Measurements from ENCODE around the gene DBI. TPM values are rescaled to one million over a fixed set of nuclear protein-coding genes. Genes with fewer than 3 reads are reported as not detected.

The DBI gene
- total and polyA plus RNA-seq, 2 experiments from 2014 or later, result 171 to 873 TPM

DNA sequence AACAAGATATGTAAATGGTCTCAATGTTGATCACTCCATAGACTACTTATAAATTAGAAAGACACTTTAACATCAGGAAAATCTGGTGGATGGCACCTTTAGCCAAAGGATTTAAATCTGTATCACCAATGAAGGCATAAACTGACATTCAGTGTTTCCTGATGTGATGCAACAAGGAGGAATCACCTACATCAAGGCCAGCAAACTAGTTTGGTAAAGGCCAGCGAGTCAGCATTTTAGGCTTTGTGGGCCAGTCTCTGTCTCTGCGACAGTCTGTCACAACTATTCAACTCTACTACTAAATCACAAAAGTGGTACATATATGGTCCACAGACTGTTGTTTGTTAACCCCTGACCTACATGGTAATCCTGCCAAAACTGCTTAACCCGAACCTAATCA lies 33.4 kb upstream of the DBI start:
- Histone ChIP-seq H3K4me2 (no peak overlapping the region), H3K79me2 (replicated peaks; ENCODE audit: insufficient read depth) (no peaks in the 10 kb centered on the region), H3F3A (replicated peaks; ENCODE audit: low read depth) (no peaks in the 10 kb centered on the region), H3K27me3 (ENCODE audit: insufficient read depth) (no peaks in the 10 kb centered on the region), H4K20me1 (replicated peaks; ENCODE audit: insufficient read depth) (no peaks in the 10 kb centered on the region), H3K9me2 (ENCODE audit: insufficient read depth) (no peaks in the 10 kb centered on the region), H3K36me3 (ENCODE audit: insufficient read depth) (no peaks in the 10 kb centered on the region), H3K4me3 (no peak overlapping the region), H3K27ac (ENCODE audit: low read depth) (no peak overlapping the region), H3K4me1 (ENCODE audit: insufficient read depth) (no peaks in the 10 kb centered on the region), H2AFZ (no peak overlapping the region)
- H3K36me3 Mint-ChIP-seq (ENCODE audit: low read depth), result no peaks in the 10 kb centered on the region
- no peak for DNase-seq (ENCODE audit: low spot score)
- H3K9me3 Mint-ChIP-seq, result no peaks in the 10 kb centered on the region
- no peak for TF ChIP-seq STAT1 (IDR thresholded peaks at IDR 0.05; ENCODE audit: unreplicated experiment)
- TF ChIP-seq NANOG (IDR thresholded peaks at IDR 0.05; ENCODE audit: borderline replicate concordance), result no peak
- H3K4me3 Mint-ChIP-seq, result no peak overlapping the region
- peak overlapping the region; percentile 48; the same call in 1 of the 2 replicates for H3K27ac Mint-ChIP-seq
- H3K27me3 Mint-ChIP-seq (ENCODE audit: insufficient read depth, low read depth, poor library complexity), result peaks cover 3% of the 10 kb centered on the region
- no peak for ATAC-seq
- no peaks in the 10 kb centered on the region for H3K4me1 Mint-ChIP-seq

DNA sequence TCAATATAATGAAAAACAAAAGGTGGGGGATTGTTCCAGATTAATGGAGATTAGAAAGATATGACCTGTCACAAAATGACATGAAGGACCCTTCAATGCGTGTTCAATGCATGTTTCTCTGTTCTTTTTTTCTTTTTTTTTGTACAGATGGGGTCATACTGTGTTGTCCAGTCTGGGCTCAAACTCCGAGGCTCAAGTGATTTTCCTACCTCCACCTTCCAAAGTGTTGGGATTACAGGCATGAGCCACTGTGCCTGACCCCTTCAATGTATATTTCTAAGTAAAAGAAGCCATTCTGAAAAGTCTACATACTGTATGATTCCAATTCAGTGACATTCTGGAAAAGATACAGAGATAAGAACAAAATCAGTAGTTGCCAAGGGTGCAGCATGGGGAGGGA lies 32.9 kb upstream of the DBI start:
- Histone ChIP-seq H3K27me3 (ENCODE audit: insufficient read depth) (no peaks in the 10 kb centered on the region), H3K4me3 (no peak overlapping the region), H3K4me1 (ENCODE audit: insufficient read depth) (no peaks in the 10 kb centered on the region), H3K9me2 (ENCODE audit: insufficient read depth) (no peaks in the 10 kb centered on the region), H4K20me1 (replicated peaks; ENCODE audit: insufficient read depth) (no peaks in the 10 kb centered on the region), H3K36me3 (ENCODE audit: insufficient read depth) (no peaks in the 10 kb centered on the region), H2AFZ (no peak overlapping the region), H3K4me2 (no peak overlapping the region), H3F3A (replicated peaks; ENCODE audit: low read depth) (no peaks in the 10 kb centered on the region), H3K27ac (ENCODE audit: low read depth) (no peak overlapping the region), H3K79me2 (replicated peaks; ENCODE audit: insufficient read depth) (no peaks in the 10 kb centered on the region)
- Mint-ChIP-seq H3K27me3 (ENCODE audit: insufficient read depth, low read depth, poor library complexity) (peaks cover 3% of the 10 kb centered on the region), H3K4me3 (no peak overlapping the region), H3K27ac (no peak overlapping the region), H3K4me1 (no peaks in the 10 kb centered on the region), H3K9me3 (no peaks in the 10 kb centered on the region), H3K36me3 (ENCODE audit: low read depth) (no peaks in the 10 kb centered on the region)
- ATAC-seq (no peak), DNase-seq (ENCODE audit: low spot score) (no peak)
- TF ChIP-seq, protein P1, sequence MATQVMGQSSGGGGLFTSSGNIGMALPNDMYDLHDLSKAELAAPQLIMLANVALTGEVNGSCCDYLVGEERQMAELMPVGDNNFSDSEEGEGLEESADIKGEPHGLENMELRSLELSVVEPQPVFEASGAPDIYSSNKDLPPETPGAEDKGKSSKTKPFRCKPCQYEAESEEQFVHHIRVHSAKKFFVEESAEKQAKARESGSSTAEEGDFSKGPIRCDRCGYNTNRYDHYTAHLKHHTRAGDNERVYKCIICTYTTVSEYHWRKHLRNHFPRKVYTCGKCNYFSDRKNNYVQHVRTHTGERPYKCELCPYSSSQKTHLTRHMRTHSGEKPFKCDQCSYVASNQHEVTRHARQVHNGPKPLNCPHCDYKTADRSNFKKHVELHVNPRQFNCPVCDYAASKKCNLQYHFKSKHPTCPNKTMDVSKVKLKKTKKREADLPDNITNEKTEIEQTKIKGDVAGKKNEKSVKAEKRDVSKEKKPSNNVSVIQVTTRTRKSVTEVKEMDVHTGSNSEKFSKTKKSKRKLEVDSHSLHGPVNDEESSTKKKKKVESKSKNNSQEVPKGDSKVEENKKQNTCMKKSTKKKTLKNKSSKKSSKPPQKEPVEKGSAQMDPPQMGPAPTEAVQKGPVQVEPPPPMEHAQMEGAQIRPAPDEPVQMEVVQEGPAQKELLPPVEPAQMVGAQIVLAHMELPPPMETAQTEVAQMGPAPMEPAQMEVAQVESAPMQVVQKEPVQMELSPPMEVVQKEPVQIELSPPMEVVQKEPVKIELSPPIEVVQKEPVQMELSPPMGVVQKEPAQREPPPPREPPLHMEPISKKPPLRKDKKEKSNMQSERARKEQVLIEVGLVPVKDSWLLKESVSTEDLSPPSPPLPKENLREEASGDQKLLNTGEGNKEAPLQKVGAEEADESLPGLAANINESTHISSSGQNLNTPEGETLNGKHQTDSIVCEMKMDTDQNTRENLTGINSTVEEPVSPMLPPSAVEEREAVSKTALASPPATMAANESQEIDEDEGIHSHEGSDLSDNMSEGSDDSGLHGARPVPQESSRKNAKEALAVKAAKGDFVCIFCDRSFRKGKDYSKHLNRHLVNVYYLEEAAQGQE (IDR thresholded peaks at IDR 0.05; ENCODE audit: unreplicated experiment), result no peak
- TF ChIP-seq, protein P2, sequence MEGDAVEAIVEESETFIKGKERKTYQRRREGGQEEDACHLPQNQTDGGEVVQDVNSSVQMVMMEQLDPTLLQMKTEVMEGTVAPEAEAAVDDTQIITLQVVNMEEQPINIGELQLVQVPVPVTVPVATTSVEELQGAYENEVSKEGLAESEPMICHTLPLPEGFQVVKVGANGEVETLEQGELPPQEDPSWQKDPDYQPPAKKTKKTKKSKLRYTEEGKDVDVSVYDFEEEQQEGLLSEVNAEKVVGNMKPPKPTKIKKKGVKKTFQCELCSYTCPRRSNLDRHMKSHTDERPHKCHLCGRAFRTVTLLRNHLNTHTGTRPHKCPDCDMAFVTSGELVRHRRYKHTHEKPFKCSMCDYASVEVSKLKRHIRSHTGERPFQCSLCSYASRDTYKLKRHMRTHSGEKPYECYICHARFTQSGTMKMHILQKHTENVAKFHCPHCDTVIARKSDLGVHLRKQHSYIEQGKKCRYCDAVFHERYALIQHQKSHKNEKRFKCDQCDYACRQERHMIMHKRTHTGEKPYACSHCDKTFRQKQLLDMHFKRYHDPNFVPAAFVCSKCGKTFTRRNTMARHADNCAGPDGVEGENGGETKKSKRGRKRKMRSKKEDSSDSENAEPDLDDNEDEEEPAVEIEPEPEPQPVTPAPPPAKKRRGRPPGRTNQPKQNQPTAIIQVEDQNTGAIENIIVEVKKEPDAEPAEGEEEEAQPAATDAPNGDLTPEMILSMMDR (conservative IDR thresholded peaks at IDR 0.05; ENCODE audit: low read depth in 2 of 2), result no peak
- TF ChIP-seq EZH2 (IDR thresholded peaks at IDR 0.05; ENCODE audit: low read depth, unreplicated experiment) (no peak), ZNF331 (CRISPR knock-in tag; IDR thresholded peaks at IDR 0.05; ENCODE audit: low read depth) (no peak), JUNB (IDR thresholded peaks at IDR 0.05; ENCODE audit: unreplicated experiment) (no peak), ZNF114 (CRISPR knock-in tag; IDR thresholded peaks at IDR 0.05) (no peak), EZH2phosphoT487 (IDR thresholded peaks at IDR 0.05; ENCODE audit: unreplicated experiment) (no peak), STAT1 (IDR thresholded peaks at IDR 0.05; ENCODE audit: unreplicated experiment) (no peak), CREB1 (CRISPR knock-in tag; IDR thresholded peaks at IDR 0.05; ENCODE audit: low read depth) (no peak), POLR2AphosphoS5 (IDR thresholded peaks at IDR 0.05; ENCODE audit: low read depth) (no peak)
- TF ChIP-seq, protein P3, sequence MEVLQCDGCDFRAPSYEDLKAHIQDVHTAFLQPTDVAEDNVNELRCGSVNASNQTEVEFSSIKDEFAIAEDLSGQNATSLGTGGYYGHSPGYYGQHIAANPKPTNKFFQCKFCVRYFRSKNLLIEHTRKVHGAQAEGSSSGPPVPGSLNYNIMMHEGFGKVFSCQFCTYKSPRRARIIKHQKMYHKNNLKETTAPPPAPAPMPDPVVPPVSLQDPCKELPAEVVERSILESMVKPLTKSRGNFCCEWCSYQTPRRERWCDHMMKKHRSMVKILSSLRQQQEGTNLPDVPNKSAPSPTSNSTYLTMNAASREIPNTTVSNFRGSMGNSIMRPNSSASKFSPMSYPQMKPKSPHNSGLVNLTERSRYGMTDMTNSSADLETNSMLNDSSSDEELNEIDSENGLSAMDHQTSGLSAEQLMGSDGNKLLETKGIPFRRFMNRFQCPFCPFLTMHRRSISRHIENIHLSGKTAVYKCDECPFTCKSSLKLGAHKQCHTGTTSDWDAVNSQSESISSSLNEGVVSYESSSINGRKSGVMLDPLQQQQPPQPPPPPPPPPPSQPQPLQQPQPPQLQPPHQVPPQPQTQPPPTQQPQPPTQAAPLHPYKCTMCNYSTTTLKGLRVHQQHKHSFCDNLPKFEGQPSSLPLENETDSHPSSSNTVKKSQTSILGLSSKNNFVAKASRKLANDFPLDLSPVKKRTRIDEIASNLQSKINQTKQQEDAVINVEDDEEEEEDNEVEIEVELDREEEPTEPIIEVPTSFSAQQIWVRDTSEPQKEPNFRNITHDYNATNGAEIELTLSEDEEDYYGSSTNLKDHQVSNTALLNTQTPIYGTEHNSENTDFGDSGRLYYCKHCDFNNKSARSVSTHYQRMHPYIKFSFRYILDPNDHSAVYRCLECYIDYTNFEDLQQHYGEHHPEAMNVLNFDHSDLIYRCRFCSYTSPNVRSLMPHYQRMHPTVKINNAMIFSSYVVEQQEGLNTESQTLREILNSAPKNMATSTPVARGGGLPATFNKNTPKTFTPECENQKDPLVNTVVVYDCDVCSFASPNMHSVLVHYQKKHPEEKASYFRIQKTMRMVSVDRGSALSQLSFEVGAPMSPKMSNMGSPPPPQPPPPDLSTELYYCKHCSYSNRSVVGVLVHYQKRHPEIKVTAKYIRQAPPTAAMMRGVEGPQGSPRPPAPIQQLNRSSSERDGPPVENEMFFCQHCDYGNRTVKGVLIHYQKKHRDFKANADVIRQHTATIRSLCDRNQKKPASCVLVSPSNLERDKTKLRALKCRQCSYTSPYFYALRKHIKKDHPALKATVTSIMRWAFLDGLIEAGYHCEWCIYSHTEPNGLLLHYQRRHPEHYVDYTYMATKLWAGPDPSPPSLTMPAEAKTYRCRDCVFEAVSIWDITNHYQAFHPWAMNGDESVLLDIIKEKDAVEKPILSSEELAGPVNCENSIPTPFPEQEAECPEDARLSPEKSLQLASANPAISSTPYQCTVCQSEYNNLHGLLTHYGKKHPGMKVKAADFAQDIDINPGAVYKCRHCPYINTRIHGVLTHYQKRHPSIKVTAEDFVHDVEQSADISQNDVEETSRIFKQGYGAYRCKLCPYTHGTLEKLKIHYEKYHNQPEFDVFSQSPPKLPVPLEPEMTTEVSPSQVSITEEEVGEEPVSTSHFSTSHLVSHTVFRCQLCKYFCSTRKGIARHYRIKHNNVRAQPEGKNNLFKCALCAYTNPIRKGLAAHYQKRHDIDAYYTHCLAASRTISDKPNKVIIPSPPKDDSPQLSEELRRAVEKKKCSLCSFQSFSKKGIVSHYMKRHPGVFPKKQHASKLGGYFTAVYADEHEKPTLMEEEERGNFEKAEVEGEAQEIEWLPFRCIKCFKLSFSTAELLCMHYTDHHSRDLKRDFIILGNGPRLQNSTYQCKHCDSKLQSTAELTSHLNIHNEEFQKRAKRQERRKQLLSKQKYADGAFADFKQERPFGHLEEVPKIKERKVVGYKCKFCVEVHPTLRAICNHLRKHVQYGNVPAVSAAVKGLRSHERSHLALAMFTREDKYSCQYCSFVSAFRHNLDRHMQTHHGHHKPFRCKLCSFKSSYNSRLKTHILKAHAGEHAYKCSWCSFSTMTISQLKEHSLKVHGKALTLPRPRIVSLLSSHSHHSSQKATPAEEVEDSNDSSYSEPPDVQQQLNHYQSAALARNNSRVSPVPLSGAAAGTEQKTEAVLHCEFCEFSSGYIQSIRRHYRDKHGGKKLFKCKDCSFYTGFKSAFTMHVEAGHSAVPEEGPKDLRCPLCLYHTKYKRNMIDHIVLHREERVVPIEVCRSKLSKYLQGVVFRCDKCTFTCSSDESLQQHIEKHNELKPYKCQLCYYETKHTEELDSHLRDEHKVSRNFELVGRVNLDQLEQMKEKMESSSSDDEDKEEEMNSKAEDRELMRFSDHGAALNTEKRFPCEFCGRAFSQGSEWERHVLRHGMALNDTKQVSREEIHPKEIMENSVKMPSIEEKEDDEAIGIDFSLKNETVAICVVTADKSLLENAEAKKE (CRISPR knock-in tag; IDR thresholded peaks at IDR 0.05), result no peak

All from GM23338 (cell line).